ENCODE measurements around the gene MSH2.

The MSH2 gene

GRCh38 chr2:47506436-47506835 lies 103.5 kb downstream of the MSH2 start:
- H3K4me2 ChIP-seq (ENCODE audit: insufficient read depth, low read length): no peak overlapping the region
- DNase-seq: no peak
- H3K79me2 ChIP-seq (ENCODE audit: insufficient read depth, low read length): no peaks in the 10 kb centered on the region
- H3K4me1 ChIP-seq (ENCODE audit: insufficient read depth, low read length): peaks cover 20% of the 10 kb centered on the region
- no peaks in the 10 kb centered on the region for H3K36me3 ChIP-seq (ENCODE audit: insufficient read depth, low read length)
- TF ChIP-seq EZH2 (IDR thresholded peaks at IDR 0.05; ENCODE audit: borderline replicate concordance, low read depth, low read length, severe bottlenecking): no peak
- no peak for TF ChIP-seq CTCF (IDR thresholded peaks at IDR 0.05; ENCODE audit: borderline replicate concordance, extremely low read depth, low read length, poor library complexity, severe bottlenecking)
- no peaks in the 10 kb centered on the region for H3K27me3 ChIP-seq (ENCODE audit: insufficient read depth, low read length, poor library complexity)
- no peak overlapping the region for H3K4me3 ChIP-seq (ENCODE audit: low read depth in 1 of 2, low read length in 2 of 2)
- no peaks in the 10 kb centered on the region for H4K20me1 ChIP-seq (ENCODE audit: insufficient read depth, low read length)
- H2AFZ ChIP-seq (ENCODE audit: low read depth, low read length): no peak overlapping the region
- no peaks in the 10 kb centered on the region for H3K9me3 ChIP-seq (ENCODE audit: insufficient read depth, low read length, severe bottlenecking)
- H3K9ac ChIP-seq (ENCODE audit: low read depth, low read length): no peak overlapping the region
- H3K27ac ChIP-seq (ENCODE audit: low read length): no peak overlapping the region
- no peak for ATAC-seq (ENCODE audit: insufficient read depth, low read depth)

- H3K79me2 ChIP-seq (ENCODE audit: insufficient read depth, low read length): no peaks in the 10 kb centered on the region
- H2AFZ ChIP-seq (ENCODE audit: low read depth, low read length): no peak overlapping the region
- H3K9me3 ChIP-seq (ENCODE audit: insufficient read depth, low read length, severe bottlenecking): no peaks in the 10 kb centered on the region
- TF ChIP-seq EZH2 (IDR thresholded peaks at IDR 0.05; ENCODE audit: borderline replicate concordance, low read depth, low read length, severe bottlenecking) (no peak), CTCF (IDR thresholded peaks at IDR 0.05; ENCODE audit: borderline replicate concordance, extremely low read depth, low read length, poor library complexity, severe bottlenecking) (no peak)
- DNase-seq (no peak), ATAC-seq (ENCODE audit: insufficient read depth, low read depth) (no peak)
- H3K27me3 ChIP-seq (ENCODE audit: insufficient read depth, low read length, poor library complexity): no peaks in the 10 kb centered on the region
- H3K4me1 ChIP-seq (ENCODE audit: insufficient read depth, low read length): peaks cover 21% of the 10 kb centered on the region
- no peak overlapping the region for H3K4me2 ChIP-seq (ENCODE audit: insufficient read depth, low read length)
- H3K9ac ChIP-seq (ENCODE audit: low read depth, low read length): no peak overlapping the region
- H4K20me1 ChIP-seq (ENCODE audit: insufficient read depth, low read length): no peaks in the 10 kb centered on the region
- H3K4me3 ChIP-seq (ENCODE audit: low read depth in 1 of 2, low read length in 2 of 2): no peak overlapping the region
- H3K27ac ChIP-seq (ENCODE audit: low read length): no peak overlapping the region
- H3K36me3 ChIP-seq (ENCODE audit: insufficient read depth, low read length): no peaks in the 10 kb centered on the region
These were observed 105.1 kb downstream of the MSH2 start for GRCh38 chr2:47508080-47508479.

- DNase-seq (peak; percentile 57), ATAC-seq (ENCODE audit: insufficient read depth, low read depth) (peak; percentile 87)
- Histone ChIP-seq H3K4me2 (ENCODE audit: insufficient read depth, low read length) (no peak overlapping the region), H3K9ac (ENCODE audit: low read depth, low read length) (no peak overlapping the region), H3K9me3 (ENCODE audit: insufficient read depth, low read length, severe bottlenecking) (no peaks in the 10 kb centered on the region), H3K79me2 (ENCODE audit: insufficient read depth, low read length) (no peaks in the 10 kb centered on the region), H3K36me3 (ENCODE audit: insufficient read depth, low read length) (no peaks in the 10 kb centered on the region), H3K27me3 (ENCODE audit: insufficient read depth, low read length, poor library complexity) (no peaks in the 10 kb centered on the region), H4K20me1 (ENCODE audit: insufficient read depth, low read length) (no peaks in the 10 kb centered on the region), H2AFZ (ENCODE audit: low read depth, low read length) (no peak overlapping the region), H3K4me1 (ENCODE audit: insufficient read depth, low read length) (peaks cover 21% of the 10 kb centered on the region), H3K27ac (ENCODE audit: low read length) (0 out of 2 replicates have a peak overlapping the region, but pooled peaks have one; percentile 2), H3K4me3 (ENCODE audit: low read depth in 1 of 2, low read length in 2 of 2) (no peak overlapping the region)
- no peak for TF ChIP-seq CTCF (IDR thresholded peaks at IDR 0.05; ENCODE audit: borderline replicate concordance, extremely low read depth, low read length, poor library complexity, severe bottlenecking)
- TF ChIP-seq EZH2 (IDR thresholded peaks at IDR 0.05; ENCODE audit: borderline replicate concordance, low read depth, low read length, severe bottlenecking): no peak
These were observed 105.7 kb downstream of the MSH2 start for GRCh38 chr2:47508641-47509040.

GRCh38 chr2:47509250-47509649 lies 106.3 kb downstream of the MSH2 start:
- Histone ChIP-seq H3K9me3 (ENCODE audit: insufficient read depth, low read length, severe bottlenecking) (no peaks in the 10 kb centered on the region), H3K27me3 (ENCODE audit: insufficient read depth, low read length, poor library complexity) (no peaks in the 10 kb centered on the region), H3K79me2 (ENCODE audit: insufficient read depth, low read length) (no peaks in the 10 kb centered on the region), H3K9ac (ENCODE audit: low read depth, low read length) (no peak overlapping the region), H3K36me3 (ENCODE audit: insufficient read depth, low read length) (no peaks in the 10 kb centered on the region), H3K4me3 (ENCODE audit: low read depth in 1 of 2, low read length in 2 of 2) (no peak overlapping the region), H3K4me2 (ENCODE audit: insufficient read depth, low read length) (no peak overlapping the region), H3K4me1 (ENCODE audit: insufficient read depth, low read length) (peaks cover 21% of the 10 kb centered on the region), H4K20me1 (ENCODE audit: insufficient read depth, low read length) (no peaks in the 10 kb centered on the region), H2AFZ (ENCODE audit: low read depth, low read length) (no peak overlapping the region), H3K27ac (ENCODE audit: low read length) (0 out of 2 replicates have a peak overlapping the region, but pooled peaks have one; percentile 2)
- peak; percentile 41 for DNase-seq
- ATAC-seq (ENCODE audit: insufficient read depth, low read depth): peak; percentile 69
- TF ChIP-seq EZH2 (IDR thresholded peaks at IDR 0.05; ENCODE audit: borderline replicate concordance, low read depth, low read length, severe bottlenecking): no peak
- no peak for TF ChIP-seq CTCF (IDR thresholded peaks at IDR 0.05; ENCODE audit: borderline replicate concordance, extremely low read depth, low read length, poor library complexity, severe bottlenecking)

Measured in DND-41 (cell line).